Left ventricle myocardium superior (tissue), 1 donor: ENCODE measurements around the gene MASP1. TPM values are rescaled to one million over a fixed set of nuclear protein-coding genes. Genes with fewer than 3 reads are reported as not detected.
A peak's percentile ranks its signal among the peaks of the same experiment; 100 is the strongest.

Experiments used
- ATAC-seq: fragments of 200-7000 bp; cut with Tn5 transposase; one replicate; pipeline ENCODE4 v1.9.1; 2020; ENCODE audit warnings: mild to moderate bottlenecking, moderate library complexity
- DNase-seq: peaks from one replicate; pipeline ENCODE4 v3.0.0-alpha.2; 2020
- intact Hi-C: fragments of 100-400 bp; cut with micrococcal nuclease; formaldehyde crosslinking; loops from one replicate; pipeline ENCODE4 v1.11.0; 2022
- long read RNA-seq: library from polyadenylated mRNA; unstranded; transcript quantifications from one replicate; pipeline ENCODE4 v2.0.0, GENCODE V29; 2021
- total RNA-seq: library from RNA; stranded (reverse); fragmentation: NEBNext Ultra II Directional; extraction: Animal tissue kit (Norgen Biotek cat#: 25700); gene quantifications from one replicate; pipeline ENCODE4 v1.2.1, GENCODE V29; 2021
- donor health status: DM: no; HTN: yes; CAD: no; lungs with severe emphysema.

The MASP1 gene, protein sequence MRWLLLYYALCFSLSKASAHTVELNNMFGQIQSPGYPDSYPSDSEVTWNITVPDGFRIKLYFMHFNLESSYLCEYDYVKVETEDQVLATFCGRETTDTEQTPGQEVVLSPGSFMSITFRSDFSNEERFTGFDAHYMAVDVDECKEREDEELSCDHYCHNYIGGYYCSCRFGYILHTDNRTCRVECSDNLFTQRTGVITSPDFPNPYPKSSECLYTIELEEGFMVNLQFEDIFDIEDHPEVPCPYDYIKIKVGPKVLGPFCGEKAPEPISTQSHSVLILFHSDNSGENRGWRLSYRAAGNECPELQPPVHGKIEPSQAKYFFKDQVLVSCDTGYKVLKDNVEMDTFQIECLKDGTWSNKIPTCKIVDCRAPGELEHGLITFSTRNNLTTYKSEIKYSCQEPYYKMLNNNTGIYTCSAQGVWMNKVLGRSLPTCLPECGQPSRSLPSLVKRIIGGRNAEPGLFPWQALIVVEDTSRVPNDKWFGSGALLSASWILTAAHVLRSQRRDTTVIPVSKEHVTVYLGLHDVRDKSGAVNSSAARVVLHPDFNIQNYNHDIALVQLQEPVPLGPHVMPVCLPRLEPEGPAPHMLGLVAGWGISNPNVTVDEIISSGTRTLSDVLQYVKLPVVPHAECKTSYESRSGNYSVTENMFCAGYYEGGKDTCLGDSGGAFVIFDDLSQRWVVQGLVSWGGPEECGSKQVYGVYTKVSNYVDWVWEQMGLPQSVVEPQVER
- total RNA-seq = 51.9 TPM
- long read RNA-seq, transcript MASP1-201 (9 exons, 2,440 nt) = major isoform, 27 of 38 reads
- long read RNA-seq, partial matches to known transcripts = 2 of 38 reads
- long read RNA-seq, other reads (novel, unspliced or antisense) = 8 of 38 reads

DNA sequence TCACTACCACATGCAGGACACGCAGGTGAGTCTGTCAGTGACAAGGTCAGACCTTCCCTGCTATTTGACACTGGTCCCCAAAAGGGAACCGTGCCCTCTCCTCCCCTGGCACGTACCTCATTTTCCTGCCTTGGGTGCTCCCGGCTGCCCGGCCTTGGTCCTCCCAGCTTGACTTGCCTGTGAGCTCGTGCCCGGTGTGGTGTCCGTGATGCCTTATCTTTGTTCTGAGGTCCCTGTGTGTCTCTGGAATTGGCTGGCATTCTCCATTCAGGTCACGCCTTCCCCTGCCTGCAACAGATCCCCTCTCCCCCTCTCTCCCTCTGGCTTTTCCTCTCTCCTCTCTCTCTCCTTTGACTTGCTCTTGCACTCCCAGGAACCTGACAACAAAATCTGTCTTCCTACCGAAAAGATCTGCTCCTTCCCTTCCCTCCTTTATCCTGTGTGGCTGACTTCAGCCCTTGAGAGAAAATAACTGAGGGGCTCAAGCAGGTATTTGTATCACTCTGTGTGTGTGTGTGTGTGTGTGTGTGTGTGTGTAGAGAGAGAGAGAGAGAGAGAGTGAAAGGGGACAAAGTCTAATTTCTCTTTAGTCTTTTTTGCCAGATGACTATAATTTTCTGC, at the start of gene MASP1:
MASP1 (minus strand) TSS at position 226 of the 621 bp plus-strand sequence; CDS start at position 121, 105 bp downstream.
- DNase-seq (peak; percentile 62), ATAC-seq (peak; percentile 84)
- intact Hi-C loops = loop anchor here (10.0 kb wide), 1 partner anchor 77 kb away; no protein-coding TSS in a partner anchor

DNA sequence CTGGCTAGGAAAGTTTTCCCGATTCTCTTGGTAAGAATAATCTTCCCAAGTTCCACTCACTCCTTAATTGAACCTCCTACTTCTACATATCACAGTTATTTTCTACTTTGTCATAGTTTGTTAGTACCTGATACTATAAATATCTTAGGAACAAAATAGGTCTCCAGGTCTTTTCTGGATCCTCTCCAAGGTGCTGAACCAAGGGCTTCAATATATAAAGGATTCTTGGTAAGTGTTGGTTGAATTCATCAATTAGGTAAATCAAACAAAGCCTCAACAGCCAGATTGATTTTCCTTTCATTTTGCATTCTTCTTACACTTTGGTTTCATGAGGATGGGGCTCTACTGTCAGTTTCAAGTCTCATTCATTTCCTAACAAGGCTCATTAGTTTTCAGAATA, 49.0 kb upstream of the MASP1 start:
- ATAC-seq = no peak
- DNase-seq = no peak
- intact Hi-C loops = no loop called here

DNA sequence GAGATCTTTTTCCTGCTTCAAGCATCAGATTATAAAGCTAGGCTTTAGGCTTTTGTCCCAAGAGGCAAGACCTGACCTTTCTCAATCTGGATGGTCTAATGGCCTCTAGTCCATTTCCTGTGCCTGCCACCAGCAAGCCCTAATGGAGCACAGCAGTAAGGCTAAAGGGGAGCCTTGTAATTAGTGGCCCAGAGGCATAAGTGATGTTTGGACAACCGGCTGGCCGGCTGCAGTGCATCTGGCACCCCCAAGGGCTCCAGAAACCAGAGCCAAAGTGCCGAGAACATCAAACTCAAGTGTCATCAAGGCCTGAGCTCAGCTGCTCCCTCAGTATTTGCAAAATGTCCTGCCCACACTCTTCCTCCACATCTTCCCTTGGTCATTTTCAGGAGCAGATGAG, 44.8 kb upstream of the MASP1 start:
- DNase-seq = no peak

DNA sequence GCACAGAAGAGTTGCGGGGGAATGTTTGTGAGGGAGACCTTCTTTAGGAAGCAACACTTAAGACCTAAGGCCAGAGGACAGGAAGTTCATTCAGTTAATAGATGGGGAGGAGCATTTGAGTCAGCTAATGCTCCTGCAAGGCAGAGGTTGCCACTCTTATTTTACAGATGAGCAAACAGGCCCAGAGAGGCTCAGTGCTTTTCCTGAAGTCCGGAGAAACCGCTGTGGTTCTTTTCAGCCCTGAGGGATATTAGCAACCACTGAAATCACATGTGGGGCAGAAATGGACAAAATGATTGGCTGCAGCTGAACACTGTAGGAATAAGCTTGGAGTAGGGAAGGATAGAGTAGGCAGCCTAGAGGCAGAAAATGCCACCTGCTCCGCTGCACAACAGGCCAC, 43.4 kb upstream of the MASP1 start:
- DNase-seq (no peak), ATAC-seq (no peak)
- intact Hi-C loops = no loop called here

More for the DNA sequence above, 44.8 kb upstream of the MASP1 start:
- peak; percentile 36 for ATAC-seq
- intact Hi-C loops = no loop called here

DNA sequence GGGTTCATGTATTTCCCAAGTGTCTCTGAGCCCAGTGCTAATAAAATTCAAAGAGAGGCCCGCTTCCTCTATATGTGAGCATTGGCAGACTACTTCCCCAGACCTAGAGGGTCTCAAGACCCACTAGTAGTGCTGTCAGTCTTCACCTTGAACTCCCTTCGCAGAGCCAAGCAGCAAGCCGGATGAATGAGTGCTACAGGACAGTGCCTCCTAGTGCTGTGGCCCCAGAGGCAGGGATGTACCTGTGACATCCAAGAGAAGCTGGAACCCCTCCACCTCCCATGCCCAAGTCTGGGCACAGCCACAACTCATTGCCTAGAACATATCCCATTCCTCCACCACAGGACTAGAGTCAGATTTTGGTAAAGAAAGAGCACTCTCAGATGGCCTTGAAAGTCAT, 37.2 kb upstream of the MASP1 start:
- intact Hi-C loops = no loop called here
- ATAC-seq = no peak
- DNase-seq = no peak

DNA sequence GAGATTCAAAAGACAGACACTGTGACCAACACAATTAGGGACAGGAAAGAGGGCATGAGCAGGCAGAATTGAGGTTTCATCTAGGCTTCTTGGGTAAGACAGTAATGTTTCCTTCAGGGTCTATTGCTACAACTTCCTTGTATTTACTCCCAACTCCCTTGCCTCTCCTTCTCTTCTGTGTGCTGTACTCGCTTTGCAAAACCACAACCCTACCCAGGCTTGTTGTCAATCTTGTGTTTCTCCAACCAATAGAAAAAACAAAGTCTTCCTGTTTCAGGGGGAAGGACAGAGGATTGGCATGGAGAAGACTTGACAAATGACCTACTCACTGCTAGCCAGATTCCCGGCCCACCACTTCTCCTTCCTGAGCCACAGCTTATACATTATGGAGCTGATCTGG, 36.3 kb upstream of the MASP1 start:
- no peak for DNase-seq
- intact Hi-C loops = no loop called here
- no peak for ATAC-seq

DNA sequence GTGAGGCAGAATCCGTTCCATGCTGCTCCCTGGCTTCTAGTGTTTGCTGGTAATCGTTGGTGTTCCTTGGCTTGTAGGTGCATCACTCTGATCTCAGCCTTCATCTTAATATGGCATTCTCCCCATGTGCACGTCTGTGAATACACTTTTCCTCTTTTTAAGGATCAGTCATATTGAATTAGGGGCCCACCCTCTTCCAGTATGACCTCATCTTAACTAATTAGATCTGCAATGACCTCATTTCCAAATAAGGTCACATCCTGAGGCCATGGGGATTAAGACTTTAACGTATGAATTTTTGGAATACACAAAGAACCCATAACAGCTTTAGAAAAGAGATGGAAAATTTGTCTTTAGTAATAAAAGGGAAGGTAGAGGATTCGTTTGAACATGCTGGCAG, 34.1 kb upstream of the MASP1 start:
- ATAC-seq (no peak), DNase-seq (no peak)
- intact Hi-C loops = no loop called here

DNA sequence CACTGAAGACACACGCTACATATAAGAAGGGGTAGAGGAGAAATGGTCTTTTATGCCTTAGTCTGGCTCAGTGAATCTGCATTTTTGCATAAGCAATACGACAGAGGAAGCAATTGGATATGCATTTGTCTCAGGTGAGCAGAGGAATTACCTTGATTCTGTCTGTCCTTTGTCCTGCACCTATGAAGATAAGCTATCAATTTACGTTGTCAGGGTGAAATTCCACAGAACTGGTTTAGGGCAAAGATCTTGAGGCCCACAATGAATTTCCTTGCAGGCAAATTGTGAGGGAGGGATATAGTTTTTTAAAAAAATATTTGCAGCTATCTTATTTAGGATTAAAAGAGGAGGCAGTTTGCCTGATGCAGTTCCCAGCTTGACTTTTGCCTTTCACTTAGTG, 31.6 kb upstream of the MASP1 start:
- ATAC-seq (no peak), DNase-seq (no peak)
- intact Hi-C loops = no loop called here

DNA sequence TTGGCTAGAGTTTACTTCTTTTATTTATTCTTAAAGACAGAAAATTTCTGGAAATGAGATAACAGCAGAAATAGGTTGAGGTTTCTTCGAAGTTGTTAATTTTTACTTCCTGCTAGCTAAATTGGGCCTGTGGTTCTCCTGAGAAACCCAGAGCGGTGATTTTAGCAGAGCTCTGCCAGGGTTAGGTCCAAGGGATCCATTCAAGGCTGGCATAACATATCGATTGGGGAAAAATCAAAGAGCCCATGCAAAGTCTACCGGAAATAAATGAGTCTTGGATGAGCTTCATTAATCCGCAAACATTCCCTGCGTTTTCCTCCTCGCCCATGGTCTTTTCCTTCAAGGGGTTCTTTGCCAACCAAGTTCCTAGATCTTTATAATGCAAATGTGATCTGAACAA, 30.8 kb upstream of the MASP1 start:
- no peak for ATAC-seq
- intact Hi-C loops = no loop called here

DNA sequence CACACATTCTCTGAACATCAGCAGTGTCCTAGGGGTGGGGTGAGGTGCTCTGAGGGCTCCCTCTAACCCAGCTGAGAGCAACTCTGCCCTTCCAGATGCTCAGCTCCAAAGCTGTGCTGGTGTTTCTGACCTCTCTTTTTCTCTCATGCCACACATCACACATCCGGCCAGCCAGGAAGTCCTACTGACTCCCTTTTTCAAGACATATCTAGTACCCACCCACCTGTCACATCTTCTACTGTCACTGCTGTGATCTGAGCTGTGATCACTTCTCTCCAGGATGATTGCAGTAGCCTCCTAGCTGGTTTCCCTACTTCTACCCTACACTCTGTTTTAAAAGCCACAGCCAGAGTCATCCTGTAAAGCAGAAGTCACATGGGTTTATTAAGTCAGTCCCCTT, 30.2 kb upstream of the MASP1 start:
- intact Hi-C loops = no loop called here
- DNase-seq (no peak), ATAC-seq (no peak)

More for the DNA sequence above, 30.8 kb upstream of the MASP1 start:
- DNase-seq = no peak

DNA sequence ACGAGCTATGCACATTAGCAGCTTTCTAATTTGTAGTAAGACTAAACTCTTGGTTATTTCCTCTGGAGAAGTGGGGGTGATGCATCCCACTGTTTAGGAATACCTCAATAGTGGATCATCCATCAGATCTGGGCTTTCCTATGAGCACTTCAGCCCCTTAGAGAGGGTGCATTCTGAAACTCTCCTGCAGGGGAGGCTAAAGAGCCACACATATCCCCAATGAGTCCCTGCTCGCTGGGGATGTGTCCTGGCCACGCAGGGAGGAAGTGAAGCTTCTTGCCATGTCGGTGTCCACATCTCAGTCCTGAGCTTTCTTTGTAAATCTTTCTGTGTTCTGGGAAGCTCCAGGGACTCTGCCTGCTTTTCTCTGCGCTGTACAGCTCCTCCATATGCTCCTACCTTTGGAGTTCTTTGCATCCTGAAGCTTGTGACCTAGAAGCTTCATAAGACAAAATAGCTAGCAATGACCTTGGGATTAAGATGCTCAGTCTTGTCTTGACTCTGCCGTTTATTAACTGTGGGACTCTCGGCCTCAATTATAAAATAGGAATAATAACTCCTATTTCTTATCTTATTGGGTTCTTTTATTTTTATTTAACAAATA, 28.3 kb upstream of the MASP1 start:
- intact Hi-C loops = loop anchor here (1.0 kb wide), 1 partner anchor 360 kb away; no protein-coding TSS in a partner anchor
- ATAC-seq (peak; percentile 97), DNase-seq (peak; percentile 59)

DNA sequence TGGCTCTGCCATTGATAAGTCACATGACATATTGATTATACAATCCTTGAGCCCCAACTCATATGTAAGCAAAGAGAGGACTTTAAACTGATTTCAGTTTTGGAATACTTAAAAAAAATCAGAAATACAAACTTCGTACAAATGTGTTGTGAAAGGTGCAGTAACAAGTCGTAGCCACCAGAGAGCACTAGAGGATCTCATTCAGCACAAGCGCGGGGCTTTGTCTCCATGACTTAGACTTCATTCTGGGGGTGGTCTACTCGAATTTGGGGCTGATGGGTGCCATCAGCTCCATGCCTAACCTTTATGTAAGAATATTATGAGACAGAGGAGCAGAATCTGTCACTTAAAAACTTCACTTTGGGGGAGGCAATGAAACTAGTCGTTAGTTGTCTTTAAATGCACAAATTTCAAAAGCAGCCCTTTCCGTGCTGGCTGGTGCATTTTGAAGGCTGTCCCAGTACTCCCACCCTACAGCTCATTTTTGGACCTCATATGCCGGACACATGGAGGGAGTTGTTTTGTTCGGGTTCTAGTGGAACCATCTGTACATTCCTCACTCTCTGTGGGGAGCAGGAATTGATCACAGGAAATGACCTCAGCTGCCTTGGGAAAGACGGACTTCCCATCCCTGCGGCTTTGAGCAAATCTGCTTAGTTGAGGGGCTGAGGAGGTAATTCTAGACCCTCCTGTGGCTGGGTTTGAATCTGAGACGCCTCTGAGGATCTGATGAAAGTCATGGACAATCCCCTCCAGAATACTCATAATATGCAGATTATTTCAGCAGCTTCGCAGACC, 27.5 kb upstream of the MASP1 start:
- DNase-seq = no peak
- ATAC-seq = peak; percentile 77
- intact Hi-C loops = loop anchor here (1.0 kb wide), 1 partner anchor 360 kb away; no protein-coding TSS in a partner anchor

DNA sequence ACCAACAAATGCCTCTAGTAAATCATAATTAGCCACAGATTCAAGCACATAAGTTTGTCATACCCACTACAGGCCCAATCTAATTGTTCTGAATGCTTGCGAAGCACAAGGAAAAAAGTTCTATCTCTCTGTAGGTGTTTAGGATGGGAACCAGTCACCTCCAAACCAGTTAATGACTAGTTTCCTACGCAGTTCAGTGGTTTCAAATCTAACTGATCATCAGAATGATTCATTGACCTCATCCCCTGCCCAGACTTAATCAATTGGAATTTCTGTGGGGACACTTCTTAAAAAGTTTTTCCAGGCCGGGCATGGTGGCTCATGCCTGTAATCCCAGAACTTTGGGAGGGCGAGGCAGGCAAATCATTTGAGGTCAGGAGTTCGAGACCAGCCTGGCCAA, 24.3 kb upstream of the MASP1 start:
- no peak for DNase-seq
- intact Hi-C loops = no loop called here
- ATAC-seq = no peak

DNA sequence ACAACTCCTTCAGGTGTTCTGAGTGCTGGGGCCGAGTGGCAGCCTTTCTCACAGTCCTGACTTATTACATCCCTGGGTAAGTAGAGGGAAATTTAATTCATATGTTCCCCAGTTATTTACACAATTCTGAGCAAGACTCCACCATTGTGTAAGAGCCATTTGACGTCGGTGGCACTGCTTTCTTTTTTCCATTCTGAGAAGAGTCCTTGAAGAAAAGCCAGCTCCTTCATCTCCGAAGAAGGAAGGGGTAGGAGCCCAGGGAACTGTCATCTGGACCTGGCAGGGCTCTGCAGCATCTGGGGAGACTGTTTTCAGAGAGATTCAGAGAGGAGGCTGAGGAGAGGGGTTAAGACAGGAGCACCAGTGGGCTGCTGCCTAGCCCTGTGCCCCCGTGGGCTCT, 22.6 kb upstream of the MASP1 start:
- DNase-seq (no peak), ATAC-seq (no peak)
- intact Hi-C loops = no loop called here

DNA sequence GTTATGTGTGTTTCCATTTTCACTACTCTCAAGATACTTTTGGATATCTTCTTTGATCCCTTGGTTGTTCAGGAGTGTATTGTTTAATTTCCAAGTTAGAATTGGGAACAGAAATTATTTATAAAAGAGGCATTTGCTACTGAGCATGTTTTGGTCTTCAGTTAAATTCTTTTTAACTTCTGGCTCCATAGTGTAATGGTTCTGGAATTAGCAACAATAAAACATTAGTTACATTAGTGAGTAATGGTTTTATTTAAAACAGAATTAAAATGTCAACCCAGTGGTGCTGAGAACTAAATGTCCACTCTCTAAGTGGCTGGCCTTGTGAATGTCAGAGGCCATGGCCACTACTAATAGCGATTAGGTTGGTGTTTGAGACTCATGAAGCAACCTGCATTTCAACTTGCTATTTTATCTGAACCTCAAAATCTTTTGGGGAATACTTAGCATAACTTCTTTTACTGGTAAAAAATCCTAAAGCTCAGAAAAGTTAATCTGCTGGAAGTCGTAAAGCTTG, 19.5 kb upstream of the MASP1 start:
- ATAC-seq (no peak), DNase-seq (no peak)
- intact Hi-C loops = no loop called here

DNA sequence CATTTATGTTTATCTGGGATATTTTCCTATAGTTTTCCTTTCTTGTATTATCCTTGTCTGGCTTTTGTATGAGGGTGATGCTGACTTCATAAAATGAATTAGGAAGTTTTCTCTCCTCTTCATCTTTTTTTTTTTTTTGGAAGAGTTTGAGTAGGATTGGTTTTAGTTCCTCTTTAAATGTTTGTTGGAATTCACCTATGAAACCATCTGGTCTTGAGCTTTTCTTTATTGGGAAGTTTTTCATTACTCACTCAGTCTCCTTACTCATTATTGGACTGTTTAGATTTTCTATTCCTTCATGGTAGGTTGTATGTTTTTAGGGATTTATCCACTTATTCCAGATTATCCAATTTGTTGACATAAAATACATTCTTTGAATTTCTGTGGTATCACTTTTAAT, 18.7 kb upstream of the MASP1 start:
- ATAC-seq = no peak
- intact Hi-C loops = no loop called here
- DNase-seq = no peak

DNA sequence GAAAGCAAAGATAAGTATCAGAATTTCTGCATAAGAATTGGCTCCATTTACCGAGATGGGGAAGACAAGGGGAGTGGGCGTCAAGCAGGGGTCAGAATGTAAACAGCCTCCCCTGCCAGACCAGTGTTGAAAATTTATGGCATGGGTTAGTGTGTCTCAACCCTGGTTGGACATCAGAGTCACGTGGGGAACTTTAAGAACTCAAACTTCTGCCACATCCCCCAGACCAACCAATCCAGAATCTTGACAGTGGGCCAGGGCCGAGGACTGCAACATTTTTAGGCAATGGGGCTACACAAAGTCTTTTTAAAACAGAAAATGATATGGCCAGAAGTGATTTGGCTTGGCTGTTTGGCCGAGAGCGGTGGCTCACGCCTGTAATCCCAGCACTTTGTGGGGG, 14.3 kb upstream of the MASP1 start:
- no peak for DNase-seq
- intact Hi-C loops = no loop called here
- ATAC-seq = no peak

DNA sequence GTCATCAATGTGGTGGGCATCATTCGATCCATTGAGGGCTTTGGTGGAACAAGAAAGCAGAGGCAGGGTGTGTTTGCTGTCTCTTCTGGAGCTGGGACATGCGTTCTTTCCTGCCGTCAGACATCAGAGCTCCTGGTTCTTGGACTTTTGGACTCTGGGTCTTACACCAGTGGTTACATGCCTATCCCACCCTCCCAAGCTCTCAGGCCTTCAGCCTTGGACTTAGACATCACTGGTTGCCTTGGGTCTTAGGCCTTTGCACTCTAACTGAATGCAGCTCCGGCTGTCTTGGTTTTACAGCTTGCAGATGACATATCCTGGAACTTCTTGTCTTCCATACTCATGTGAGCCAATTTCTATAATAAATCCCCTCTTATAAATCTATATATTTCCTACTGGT, 8.1 kb upstream of the MASP1 start:
- ATAC-seq (no peak), DNase-seq (no peak)
- intact Hi-C loops = loop anchor here (10.0 kb wide), 1 partner anchor 85 kb away; no protein-coding TSS in a partner anchor
